ENCODE results near the gene MARCHF2.

Gene MARCHF2

DNA sequence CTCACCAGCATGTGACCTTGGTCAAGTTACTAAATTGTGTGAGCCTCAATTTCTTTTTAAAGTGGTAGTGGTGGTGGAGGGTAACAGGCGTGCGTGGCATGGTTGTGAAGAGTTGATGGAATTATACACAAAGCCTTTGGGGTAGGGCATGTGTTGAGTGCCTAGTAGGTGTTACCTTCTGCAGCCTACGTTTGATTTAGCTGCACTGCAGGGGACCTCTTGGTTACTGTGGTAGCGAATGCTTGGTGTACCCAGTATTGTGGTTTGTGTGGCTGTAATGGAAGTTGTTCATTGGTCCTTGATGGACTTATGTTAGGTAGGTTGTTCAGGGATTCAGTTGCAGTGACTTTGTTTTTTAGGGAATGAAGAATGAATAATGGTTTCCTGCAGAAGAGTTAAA is 64.8 kb downstream of the MARCHF2 start:
- no peak for DNase-seq (ENCODE audit: low read depth, low spot score)

DNA sequence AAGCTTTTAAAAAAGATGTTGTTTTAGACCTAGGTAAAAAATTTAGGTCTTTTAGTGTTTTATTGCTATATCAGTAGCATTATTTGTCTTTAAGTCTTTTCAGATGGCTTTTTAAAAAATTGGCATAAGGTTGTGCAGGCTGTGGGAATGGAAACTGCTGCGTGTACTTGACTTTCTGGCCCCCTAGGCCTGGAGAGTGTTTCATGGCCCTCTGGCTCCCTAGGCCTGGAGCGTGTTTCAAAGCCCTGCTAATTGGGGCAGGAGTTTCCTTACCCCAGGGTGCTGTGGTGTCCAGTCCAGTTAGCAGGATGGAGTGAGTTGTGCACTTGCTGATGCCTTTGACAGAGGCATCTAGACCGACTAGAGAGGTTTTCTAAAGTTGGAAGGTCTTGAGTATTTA is 65.5 kb downstream of the MARCHF2 start:
- DNase-seq (ENCODE audit: low read depth, low spot score): no peak

DNA sequence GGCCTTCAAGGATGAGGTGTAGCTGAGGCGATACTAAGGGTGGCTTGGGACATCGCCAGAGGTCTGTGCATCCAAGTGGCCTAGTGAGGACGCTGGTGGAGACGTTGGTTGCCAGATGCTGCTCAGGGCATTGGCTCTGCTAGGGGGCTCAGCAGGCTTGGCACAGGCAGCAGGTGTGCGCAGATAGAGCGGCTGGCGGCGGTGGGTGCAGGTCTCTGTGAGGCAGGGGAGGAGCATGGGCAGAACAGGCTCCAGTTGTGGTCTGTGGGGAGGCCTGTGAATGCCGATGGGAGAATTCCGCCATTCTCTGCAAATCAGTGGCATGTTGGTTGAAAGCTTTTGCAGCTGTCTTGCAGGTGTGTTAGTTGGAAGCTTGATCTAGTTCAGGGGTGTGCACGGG is 68.1 kb downstream of the MARCHF2 start:
- no peak for DNase-seq (ENCODE audit: low read depth, low spot score)

DNA sequence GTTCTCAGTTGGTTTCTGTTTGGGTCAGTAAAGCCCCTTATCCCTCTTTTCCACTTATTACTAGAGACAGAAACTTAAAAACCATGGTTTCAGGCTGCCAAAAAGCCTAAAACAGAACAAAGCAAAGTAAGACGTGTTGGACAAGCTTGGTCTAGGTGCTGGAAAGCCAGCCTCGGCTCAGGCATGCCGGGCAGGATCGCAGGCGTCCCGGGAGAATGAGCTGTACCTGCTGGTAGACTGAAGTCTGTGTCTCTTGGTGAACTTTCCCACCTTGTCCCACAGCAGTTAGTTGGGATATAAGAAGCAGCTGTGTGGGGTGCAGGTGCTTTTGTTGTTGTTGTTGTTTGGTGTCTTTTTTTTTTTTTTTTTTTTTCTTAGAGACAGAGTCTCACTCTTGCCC is 68.5 kb downstream of the MARCHF2 start:
- no peak for DNase-seq (ENCODE audit: low read depth, low spot score)

DNA sequence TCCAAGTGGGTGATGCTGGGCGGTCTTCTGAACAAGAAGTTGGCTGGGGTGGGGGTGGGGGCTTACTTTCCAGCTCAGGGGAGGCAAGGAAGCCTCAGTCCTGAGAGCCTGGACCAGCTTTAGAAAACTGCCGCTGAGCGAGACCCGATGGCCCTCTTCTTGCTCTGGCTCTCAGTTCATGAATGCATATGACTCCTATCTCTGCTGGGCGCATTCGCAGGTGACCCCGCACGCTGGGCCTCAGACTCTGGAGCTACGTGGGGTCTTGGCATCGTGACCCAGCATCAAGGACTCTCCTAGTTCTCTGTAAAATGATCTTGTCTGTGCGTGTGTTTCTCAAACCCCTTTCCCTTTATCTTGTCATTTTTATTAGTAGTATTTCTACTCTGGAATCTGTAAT is 69.6 kb downstream of the MARCHF2 start:
- DNase-seq (ENCODE audit: low read depth, low spot score): no peak

DNA sequence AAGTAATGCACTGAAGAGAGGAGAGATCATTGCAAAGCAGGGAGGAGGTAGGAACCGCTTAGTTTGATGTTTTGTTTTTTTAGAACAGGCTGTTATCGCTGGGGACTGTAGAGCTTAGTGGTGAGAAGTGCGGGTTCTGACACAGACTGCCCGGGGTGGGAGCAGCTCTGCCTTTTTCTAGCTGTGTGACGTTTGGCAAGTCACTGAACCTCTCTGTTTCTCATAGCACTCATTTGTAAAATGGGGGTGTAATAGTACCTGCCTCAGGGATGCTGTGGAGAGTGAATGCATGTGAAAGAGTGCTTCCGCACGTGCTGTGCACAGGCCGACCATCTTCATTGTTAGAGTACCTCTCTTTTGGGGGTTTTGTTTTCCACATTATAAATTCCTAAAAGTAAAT is 70.1 kb downstream of the MARCHF2 start:
- no peak for DNase-seq (ENCODE audit: low read depth, low spot score)

DNA sequence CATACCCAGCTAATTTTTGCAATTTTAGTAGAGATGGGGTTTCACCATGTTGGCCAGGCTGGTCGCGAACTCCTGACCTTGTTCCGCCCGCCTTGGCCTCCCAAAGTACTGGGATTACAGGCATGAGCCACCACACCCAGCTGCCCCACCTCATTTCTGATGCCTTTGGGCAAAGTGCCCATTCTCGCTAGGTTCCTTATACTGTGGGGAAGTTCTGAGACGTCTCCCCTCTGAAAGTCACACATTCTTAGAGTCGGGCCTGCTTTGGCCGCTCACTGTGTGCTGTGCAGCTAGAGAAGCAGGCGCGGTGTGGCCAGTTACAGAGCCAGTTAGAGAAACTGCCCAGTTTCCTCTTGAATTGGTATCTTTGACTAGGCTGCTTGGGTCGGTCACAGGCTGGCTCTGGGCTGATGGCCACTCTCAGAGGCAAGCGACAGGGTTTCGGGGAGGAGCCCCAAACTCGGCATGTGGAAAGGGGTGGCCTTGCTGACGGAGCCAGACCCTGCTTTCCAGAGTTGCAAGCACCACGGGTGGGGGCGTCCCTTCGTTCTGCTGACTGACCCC is 71.3 kb downstream of the MARCHF2 start:
- no peak for DNase-seq (ENCODE audit: low read depth, low spot score)

DNA sequence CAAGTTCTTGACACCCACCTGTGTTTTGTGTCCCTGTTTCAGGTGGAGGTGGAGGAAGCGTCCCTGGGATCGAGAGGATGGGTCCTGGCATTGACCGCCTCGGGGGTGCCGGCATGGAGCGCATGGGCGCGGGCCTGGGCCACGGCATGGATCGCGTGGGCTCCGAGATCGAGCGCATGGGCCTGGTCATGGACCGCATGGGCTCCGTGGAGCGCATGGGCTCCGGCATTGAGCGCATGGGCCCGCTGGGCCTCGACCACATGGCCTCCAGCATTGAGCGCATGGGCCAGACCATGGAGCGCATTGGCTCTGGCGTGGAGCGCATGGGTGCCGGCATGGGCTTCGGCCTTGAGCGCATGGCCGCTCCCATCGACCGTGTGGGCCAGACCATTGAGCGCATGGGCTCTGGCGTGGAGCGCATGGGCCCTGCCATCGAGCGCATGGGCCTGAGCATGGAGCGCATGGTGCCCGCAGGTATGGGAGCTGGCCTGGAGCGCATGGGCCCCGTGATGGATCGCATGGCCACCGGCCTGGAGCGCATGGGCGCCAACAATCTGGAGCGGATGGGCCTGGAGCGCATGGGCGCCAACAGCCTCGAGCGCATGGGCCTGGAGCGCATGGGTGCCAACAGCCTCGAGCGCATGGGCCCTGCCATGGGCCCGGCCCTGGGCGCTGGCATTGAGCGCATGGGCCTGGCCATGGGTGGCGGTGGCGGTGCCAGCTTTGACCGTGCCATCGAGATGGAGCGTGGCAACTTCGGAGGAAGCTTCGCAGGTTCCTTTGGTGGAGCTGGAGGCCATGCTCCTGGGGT is 72.7 kb downstream of the MARCHF2 start:
- no peak for DNase-seq (ENCODE audit: low read depth, low spot score)

DNA sequence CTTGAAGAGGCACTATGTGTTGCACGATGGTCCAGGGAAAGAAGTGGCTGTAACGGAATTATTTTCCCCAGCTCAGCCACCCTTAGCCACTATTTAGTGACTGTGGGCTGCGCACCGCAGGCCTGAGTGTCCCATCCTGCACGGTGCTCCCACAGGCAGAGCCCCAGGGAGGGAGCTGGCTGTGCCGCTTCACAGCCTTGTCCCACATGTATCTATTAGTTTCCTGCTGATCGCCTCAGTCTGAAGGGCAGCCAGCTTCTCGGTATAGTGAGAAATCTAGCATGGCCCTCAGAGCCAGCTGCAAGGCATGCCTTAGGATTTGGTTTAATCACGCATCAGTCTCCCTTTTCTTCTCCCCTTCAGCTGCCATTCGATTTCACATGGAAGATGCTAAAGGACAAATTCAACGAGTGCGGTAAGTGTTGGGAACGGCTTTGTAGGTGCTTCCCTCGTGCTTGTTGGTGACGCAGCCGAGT is 73.6 kb downstream of the MARCHF2 start:
- DNase-seq (ENCODE audit: low read depth, low spot score): no peak

DNA sequence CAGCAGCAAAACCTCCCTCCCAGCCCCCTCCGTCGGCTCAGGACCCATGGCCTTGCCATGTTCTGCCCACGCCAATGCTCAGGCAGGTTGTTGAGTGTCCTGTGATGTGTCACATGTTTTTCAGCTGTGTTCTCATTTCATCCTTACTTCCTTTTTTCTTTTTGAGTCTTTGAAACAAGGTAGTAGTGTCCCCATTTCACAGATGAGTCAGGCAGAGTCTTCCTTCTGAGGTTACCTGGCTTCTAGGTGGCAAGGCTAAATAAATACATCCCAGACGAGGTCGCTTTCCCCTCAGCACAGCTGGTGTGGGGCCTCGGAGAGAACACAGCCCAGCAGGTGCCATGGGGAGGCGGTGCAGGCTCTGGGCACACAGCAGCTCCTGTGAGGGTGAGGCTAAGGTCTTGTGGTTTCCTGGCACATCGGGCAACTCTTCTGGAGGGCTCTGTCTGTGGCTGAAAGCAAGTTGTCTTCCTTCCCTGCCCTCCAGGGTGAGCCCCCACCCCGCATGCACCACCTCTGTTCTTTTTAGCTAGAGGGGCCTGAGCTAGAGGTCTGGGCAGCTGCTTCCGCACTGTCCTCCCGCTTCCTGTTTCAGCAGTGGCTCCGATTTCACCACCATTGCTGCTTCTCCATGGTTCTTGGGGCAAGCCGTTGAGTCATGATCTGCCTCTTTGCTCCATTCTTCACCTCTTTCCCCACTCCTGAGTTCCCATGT is 74.2 kb downstream of the MARCHF2 start:
- DNase-seq (ENCODE audit: low read depth, low spot score): no peak

DNA sequence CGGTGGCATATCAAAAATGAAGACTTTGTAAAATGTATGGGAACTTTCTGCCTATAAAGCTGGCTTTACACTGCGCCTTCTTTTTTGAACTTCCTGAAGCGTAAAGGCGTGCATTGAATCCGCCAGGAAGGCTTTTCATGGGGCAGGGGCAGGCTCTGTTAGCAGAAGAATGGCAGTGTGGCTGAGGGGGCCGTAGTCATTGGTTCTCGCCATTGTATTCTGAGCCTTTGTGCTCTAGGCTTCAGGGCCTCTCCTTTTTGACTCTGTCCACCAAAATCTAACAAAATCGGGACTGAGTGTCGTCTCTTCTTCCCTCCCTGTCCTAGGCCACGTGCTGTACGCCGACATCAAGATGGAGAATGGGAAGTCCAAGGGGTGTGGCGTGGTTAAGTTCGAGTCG is 75.3 kb downstream of the MARCHF2 start:
- DNase-seq (ENCODE audit: low read depth, low spot score): no peak
